Measurements from ENCODE around the gene PAXX.

Gene PAXX

GRCh38 chr9:136991993-136992818 is at the start of gene PAXX:
Gene PAXX, plus strand, starts transcription at chr9:136992422. Its CDS starts 22 bp downstream, at chr9:136992444.
- peak; percentile 96 for DNase-seq

GRCh38 chr9:136942881-136943230 is 49.4 kb upstream of the PAXX start:
- no peak for DNase-seq

- peak; percentile 36 for DNase-seq
Observed at GRCh38 chr9:136943291-136944211, 48.7 kb upstream of the PAXX start.

- no peak for DNase-seq
Observed at GRCh38 chr9:136944212-136944518, 48.1 kb upstream of the PAXX start.

GRCh38 chr9:136944519-136945332 is 47.5 kb upstream of the PAXX start, which contains the start of the genes C8G and FBXW5:
Gene C8G, plus strand, starts transcription at chr9:136945243. Its CDS starts 78 bp downstream, at chr9:136945321.
Gene FBXW5, minus strand, starts transcription at chr9:136944738. Its CDS starts 655 bp downstream, at chr9:136944083.
- DNase-seq: peak; percentile 93

- DNase-seq: no peak
Observed at GRCh38 chr9:136945333-136946227, 46.6 kb upstream of the PAXX start.

- no peak for DNase-seq
Observed at GRCh38 chr9:136946228-136947027, 45.8 kb upstream of the PAXX start.

- no peak for DNase-seq
Observed at GRCh38 chr9:136947028-136947891, 45.0 kb upstream of the PAXX start.

- DNase-seq: no peak
Observed at GRCh38 chr9:136947955-136948510, 44.2 kb upstream of the PAXX start.

GRCh38 chr9:136949239-136949816 is 42.9 kb upstream of the PAXX start:
- no peak for DNase-seq

- DNase-seq: peak; percentile 97
Observed at GRCh38 chr9:136949817-136950655, 42.2 kb upstream of the PAXX start.

GRCh38 chr9:136950656-136951276 is 41.5 kb upstream of the PAXX start:
- DNase-seq: no peak

- no peak for DNase-seq
Observed at GRCh38 chr9:136951541-136952320, 40.5 kb upstream of the PAXX start, which contains the start of gene LCN12. Gene LCN12, plus strand, starts transcription at chr9:136952273. Its CDS starts 55 bp downstream, at chr9:136952328.

GRCh38 chr9:136952321-136952850 is 39.8 kb upstream of the PAXX start:
- no peak for DNase-seq

- DNase-seq: no peak
Observed at GRCh38 chr9:136952876-136953770, 39.1 kb upstream of the PAXX start.

Measured in activated naive CD4-positive, alpha-beta T cell treated with anti-CD3 and anti-CD28 coated beads, Interleukin-2, amount 50 U/mL, for 16 hours (primary cell).